Inflammatory macrophage treated with lipopolysaccharide for 4 hours (primary cell): ENCODE measurements around the gene VDR.
"Not testable (repeated sequence)": the region's sequence is repeated elsewhere in the genome, so short reads cannot be mapped to it uniquely, and the experiment has no call there.

Experiments
- DNase-seq: peaks from one replicate; pipeline ENCODE4 v3.0.0-alpha.2; 2020

The VDR gene

GRCh38 chr12:47824198-47824597 is 80.6 kb downstream of the VDR start:
- DNase-seq: no peak

- no peak for DNase-seq
Measured at GRCh38 chr12:47823422-47824086, 81.2 kb downstream of the VDR start.

DNA sequence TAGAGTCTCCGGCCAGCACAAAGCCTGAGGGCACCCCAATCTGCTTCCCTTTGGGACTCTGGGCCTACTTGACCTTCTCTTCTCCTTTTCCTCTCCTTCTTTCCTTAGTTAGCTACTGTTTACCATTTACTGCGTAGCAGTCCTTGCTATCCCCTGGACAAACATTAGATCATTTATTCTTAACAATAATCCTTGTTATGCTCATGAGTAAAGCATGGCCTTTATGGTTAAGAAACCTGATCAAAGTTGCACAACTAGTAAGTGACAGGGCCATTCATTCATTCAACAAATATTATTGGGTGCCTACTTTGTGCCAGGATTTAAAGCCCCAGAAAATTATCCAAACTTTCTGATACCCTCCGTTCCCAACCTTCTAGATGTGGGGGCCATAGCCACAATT is 81.9 kb downstream of the VDR start:
- DNase-seq: no peak

DNA sequence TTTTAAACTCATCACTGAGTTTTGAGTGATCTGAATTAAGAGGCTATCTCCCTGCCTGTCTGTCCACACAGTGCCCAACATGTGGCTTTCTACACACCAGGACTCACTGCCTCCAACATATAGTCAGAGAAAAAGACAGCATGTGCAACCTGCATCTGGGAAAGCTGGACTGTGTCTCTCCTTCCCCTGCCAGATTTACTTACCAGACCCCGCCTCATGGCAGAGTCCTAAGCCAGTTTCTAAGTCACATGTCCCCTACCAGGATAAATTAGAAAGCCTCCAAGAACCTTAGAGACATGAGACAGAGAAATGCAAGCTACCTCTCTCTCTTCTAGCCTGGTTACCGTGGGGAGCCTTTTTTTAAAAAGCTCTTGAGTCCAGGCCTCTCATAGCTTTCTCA is 82.4 kb downstream of the VDR start:
- DNase-seq: no peak

GRCh38 chr12:47821346-47821706 is 83.5 kb downstream of the VDR start:
- no peak for DNase-seq

GRCh38 chr12:47820631-47821345 is 84.0 kb downstream of the VDR start:
- peak; percentile 51 for DNase-seq

GRCh38 chr12:47819896-47820630 is 84.7 kb downstream of the VDR start, which contains the start of gene HDAC7:
Gene HDAC7, minus strand, starts transcription at chr12:47819903. Its CDS starts 118 bp downstream, at chr12:47819785.
- DNase-seq: peak; percentile 43

DNA sequence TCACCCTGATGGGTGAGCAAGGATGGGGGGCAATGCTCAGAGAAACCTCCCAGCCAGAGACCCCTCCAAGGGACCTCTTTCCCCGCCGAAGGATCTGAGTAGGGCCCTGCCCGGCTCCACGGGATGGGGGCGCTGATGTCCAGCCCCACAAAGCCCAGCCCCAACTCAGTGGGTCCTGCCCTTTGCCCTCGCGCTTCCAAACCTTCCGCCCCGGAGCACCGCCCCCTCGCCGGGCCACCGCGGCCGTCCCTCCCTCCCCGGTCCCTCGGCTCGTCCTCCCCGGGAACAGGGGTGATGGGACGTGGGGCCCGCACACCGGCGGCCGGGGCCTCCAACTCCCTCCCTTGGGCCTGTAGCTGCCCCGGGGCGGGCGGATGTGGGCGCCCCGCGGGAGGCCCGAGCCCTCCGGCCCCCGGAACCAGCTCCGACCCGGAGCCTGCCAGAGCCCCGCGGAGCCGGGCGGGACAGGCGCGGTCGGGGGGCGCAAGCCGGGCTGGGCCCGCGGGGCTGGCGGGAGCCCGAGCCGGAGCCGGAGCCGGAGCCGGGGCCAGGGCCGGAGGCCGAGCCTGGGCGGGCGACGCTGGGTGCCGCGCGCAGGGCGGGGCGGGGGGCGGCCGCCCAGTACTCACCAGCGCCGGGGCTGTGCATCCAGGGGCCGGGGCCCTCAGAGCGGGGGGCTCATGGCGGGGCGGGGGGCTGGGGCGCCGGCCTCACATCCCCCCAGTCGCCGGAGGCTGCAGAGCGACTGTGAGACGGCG is 85.5 kb downstream of the VDR start:
- peak; percentile 53 for DNase-seq

GRCh38 chr12:47818467-47819137 is 86.2 kb downstream of the VDR start:
- no peak for DNase-seq

- no peak for DNase-seq
Measured at GRCh38 chr12:47818007-47818376, 86.8 kb downstream of the VDR start.

DNA sequence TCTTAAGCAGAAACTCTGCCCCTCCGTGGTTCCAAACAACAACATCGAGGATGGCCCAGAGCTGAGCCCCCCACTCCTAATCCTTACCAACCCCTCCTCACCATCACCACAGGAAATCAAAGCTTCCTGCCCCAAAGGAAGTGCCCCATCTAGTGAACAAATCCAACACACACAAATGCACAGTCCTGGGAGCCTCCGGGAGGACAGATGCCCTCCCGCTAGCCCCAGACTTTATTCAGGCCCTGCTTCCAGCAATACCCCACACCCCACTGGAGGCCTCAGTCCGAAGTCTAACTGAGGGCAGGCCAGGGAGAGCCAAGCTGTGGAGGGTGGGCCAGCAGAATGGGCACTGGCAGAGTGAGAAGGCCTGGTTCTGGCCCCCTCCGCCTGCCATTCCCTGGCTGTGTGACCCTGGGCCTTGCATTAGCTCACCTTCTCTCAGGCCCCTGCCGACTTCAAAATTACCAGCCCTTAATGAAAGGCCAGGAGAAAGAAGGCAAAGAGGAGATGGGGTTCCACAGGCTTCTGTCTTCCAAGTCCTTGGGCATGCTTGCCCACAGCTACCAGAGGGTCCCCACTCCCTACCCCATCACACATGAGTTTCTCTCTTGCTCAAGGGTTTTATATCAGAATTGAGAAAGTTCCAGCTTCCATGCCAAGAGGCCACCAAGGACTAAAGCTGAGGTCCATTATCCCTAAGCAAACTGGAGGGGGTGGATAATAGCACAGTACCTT is 87.4 kb downstream of the VDR start:
- DNase-seq: no peak

DNA sequence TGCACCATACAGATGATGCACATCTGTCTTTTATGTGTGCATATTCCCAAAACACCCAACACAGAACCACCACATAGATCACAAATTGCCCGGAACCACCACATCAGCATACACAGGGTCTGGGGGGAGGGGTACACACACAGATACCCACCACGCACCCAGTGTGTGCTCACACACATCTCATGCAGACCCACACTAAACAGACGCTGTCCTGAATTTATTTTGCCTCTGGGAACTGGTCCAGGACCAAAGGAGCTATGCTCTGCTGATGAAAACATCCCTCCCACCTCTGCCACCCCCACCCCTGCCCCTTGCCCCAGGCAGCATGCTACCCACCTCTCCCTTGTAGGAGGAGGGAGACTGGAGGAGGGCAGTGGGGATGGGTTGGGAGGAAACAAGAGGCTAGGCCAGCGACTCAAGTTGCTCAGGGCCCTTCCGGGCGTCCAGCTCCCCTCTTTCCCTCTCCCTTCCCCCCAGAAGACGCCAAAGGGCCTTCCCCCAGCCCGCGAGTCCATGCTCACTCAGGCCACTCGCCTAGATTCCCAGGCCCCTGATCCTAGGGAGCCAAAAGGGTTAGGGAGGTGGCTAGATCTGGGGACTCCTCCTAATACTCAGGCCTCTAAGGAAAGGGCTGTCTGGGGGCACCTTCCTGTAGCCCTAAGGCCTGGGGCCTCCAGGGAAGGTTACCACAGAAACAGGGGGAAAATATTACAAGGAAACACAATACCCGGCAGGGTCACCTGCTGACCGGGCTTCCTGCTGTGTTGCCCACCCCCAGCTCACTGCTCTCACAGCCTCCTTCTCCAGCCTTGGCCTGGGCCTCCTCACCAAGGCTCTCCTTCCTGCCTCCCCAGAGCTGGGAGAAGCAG is 88.2 kb downstream of the VDR start:
- DNase-seq: no peak

- DNase-seq: not testable (repeated sequence)
Measured at GRCh38 chr12:47815447-47815846, 89.3 kb downstream of the VDR start.

GRCh38 chr12:47814539-47815170 is 90.1 kb downstream of the VDR start:
- no peak for DNase-seq

GRCh38 chr12:47813511-47814196 is 91.1 kb downstream of the VDR start:
- peak; percentile 80 for DNase-seq

DNA sequence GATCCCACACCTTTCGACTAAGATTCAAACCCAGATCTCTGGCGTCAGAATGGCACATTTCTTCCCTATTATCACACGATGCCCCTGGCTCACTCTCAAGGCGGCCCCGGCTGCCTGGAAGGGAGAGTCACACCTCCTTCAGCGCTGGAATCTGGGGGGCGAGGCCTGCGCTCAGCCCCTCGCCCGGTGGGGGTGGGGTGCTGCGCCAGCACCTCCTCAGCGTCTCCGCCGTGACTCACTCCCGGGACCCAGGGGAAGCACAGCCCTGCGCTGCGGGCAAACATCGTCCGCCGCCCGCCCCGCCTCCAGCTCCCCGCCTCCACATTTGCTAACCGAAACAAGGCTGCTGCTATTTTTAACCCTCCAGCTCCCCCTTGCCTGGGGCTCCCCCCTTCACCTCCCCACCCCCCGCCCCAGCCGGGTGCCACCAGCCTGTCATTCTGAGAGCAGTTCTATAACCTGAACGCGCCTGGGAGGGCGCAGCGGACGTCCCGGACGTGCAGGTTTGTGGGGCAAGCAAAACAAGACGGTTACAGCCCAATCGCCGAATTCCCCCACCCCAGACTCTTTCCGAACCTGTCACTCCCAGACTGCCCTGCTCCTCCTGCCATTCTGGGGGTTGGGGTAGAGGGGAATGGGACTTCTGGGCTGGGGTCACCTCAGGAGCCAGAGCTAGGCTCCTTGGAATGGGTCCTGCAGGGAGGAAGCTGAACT is 91.8 kb downstream of the VDR start:
- DNase-seq: peak; percentile 85

DNA sequence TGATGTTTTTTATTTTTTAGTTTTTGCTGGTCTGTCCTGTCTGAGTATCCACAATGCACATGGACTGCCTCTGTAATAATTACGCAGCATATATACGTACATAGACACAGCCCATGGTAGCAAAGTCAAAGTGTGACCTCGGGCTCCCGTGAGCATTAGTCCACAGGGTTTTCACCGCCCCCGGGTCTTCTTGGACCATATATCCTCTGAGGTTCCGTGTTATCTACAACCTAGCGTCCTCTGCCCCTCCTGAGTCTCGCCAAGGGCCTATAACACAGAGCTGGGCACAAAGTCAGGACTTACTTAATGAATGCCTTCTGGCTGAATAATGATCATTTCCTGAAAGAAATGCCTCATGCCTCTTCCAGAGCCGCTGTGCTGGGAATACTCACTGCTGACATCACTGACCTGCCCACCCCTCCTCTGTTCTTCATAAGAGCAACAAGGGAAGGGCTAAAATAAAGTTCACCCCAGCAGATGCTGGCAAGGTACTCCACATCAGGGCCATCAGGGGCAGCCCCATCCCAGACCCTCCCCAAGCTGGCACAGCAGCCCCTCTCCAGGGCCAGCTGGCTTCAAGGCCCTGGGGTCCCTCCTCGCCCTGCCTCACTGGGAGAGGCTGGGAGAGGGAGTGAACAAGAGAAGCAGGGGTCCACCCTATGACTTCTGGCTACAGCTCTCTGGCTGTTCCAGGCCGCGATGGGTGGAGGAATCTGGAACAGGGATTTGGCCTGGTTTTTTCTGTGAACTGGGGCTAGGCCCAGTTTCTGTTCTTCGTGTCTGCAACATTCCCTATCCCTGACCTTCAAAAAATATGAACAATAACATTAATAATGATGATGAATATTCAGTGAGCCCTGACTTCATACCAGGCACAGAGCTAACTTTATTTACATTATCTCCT is 93.0 kb downstream of the VDR start:
- DNase-seq: peak; percentile 59

GRCh38 chr12:47811072-47811396 is 93.8 kb downstream of the VDR start:
- DNase-seq: peak; percentile 57
